ENCODE results near the gene KCNIP4.

GRCh38 chr4:20881658-20882057 lies 1066.9 kb downstream of the KCNIP4 start:
- TF ChIP-seq CTCF (IDR thresholded peaks at IDR 0.05; ENCODE audit: insufficient read depth, low read length) (no peak), REST (IDR thresholded peaks at IDR 0.05; ENCODE audit: insufficient replicate concordance, low read depth) (no peak), POLR2AphosphoS5 (IDR thresholded peaks at IDR 0.05; ENCODE audit: low read depth) (no peak)

All from HL-60 (cell line).